HG02678 (cell line): ENCODE measurements around the gene KIAA2012.
A peak's percentile ranks its signal among the peaks of the same experiment; 100 is the strongest.

ENCODE experiments used
- ATAC-seq: cut with Tn5 transposase; IDR thresholded peaks from one replicate; pipeline ENCODE4 v1.9.1; 2021; ENCODE audit warnings: mild to moderate bottlenecking, moderate library complexity; ENCODE audit not compliant: unreplicated experiment

Gene KIAA2012

DNA sequence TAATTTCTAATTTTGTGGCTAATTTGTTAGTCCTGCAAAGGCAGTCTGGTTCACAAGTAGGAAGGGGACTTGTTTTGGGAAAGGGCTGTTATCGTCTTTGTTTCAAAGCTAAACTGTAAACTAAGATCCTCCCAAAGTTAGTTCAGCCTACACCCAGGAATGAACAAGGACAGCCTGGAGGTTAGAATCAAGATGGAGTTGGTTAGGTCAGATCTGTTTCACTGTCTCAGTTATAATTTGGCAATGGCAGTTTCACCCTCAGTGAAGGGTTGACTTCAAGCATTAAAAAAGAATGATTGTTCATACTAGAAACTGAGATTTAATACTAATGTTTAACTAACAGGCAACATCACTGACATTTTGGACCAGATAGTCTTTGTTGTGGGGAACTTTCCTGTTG, 69.5 kb downstream of the KIAA2012 start:
- no peak for ATAC-seq

DNA sequence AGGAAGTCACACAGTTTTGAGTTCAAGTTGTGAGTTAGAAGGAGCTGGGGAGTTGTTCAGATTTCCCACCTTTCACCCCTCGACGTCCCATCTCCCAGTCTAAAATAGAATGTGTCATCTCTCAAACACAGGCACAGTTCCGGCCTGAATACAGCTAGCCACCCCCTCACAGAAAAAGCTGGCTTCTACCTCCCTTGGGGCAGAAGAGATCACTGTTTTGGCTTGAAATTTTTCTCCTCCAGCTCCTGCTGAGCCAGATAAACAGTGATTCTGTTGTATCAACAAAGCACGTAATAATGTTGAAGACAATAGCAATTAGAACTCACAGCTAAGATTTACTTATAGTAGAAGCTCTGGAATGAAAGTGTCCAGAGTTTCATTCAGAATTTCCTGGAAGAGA, 74.7 kb downstream of the KIAA2012 start:
- ATAC-seq, result no peak

DNA sequence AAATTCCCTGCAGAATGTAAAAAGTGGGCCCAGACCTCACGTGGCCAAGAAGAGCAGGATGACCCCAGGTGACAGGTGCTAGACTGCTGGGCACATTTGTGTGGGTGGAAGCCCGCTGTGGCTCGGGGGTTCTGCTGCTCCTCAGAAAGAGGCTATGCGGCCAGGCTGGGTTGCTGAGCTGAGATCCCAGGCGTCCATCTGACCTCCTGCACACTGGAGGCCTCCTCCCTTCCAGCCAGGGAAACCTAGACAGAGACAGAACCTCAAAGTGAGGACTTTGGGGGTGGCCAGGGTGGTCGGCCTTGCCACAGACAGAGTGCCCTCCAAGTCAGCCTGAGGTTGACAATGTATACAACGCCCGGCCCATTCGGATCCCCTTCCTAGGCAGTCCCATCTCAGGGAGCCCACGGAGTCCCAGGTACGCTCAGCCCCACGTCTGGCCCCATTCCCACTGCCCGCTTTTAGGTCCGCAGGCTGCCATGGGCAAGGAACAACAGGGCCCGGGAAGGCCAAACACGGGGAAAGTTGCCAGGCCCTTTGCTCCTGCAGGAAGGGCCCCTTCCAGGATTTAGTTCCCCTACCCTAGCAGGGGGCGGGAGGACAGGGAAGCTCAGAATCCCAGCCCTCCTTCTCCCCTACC, 75.6 kb downstream of the KIAA2012 start:
- no peak for ATAC-seq

DNA sequence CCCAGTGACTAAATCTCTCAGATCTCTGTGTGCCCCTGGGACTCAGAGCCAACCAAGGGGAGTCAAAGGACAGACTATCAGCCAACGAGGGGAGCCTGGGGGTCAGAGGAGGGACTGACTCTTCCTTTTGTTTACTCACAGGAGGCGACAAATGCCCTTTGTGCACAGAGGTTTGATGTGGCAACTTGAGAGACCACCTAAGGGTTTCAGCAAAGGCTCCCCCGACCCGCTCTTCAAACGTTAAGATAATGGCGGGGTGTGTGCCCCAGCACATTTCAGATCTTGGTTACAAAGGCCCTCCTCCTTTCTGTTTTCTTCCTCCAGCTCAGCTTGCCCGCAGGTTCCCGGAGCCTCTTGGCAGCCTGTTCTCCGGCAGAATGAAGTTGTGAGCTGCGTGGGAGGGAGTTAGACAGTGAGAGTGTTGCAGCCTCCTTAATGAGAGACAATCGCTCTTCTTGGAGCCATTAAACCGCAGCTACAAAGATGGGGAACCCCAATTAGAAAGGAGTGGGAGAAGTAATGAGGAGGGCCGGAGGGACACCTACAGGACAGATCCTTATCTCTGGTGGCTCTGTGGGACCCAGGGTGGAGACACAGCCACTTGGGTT, 76.2 kb downstream of the KIAA2012 start:
- ATAC-seq, result no peak

DNA sequence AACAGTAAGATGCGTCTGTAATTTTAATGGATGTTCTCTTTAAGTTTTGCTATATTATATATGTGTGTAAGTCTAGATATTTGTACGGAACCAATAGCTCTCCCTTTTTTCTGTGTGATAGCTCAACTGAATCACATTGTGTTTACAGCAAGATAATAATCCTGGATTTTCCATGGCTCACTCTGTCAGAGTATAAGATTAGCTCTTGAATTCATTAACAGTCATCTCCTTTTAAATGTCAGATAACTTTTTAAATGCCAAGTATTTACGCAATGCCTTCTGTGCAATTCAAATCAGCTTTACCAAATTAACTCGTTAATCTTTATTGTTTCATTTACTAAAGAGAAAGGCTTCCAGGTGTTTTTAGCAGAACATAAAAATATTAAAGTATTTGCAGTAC, 76.9 kb downstream of the KIAA2012 start:
- no peak for ATAC-seq

DNA sequence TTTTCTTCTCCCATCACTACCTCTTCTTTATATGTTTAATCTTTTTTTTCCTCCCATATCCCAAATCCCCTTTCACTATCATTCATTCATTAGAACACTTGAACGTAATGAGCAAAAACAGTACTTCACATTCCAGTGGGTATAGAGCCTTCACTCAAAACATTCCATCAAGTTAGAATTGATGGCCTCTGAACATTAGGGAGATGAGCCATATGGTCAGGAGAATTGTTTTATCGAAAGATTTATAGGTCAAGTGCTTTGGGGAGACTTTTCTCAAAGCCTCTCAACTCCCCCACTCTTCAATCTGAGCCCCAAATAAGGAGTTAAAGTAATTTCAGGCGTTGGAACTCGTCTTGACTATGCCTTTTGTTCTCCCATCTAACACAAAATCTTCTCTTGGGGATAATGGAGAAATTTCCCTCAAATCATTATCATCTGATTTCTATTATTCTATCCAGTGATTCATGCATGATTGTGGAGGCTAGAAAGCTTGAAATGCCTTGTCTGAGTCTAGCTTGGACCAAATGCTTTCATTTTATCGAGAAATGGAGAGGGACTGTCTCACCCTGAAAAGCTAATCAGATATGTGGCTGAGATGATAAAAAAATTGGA, 79.2 kb downstream of the KIAA2012 start:
- ATAC-seq, result no peak

DNA sequence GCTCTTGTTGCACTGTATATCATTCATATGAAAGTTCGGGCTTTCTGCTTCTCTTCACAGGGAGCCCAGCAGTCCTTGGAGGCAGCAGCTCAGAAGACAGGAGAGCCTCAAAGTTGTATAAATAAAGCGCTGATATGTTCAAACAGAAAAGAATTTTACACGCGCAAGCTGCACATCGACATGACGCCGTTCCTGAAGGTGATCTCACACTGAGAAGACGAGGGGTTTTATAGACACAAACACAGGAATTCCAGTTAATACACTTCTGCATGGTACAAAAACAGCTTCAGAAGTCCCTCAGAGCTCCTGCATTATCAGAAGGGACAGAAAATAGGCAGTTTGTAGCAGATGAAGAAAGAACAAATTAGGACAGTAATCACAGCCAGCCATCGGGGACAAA, 81.6 kb downstream of the KIAA2012 start:
- no peak for ATAC-seq

DNA sequence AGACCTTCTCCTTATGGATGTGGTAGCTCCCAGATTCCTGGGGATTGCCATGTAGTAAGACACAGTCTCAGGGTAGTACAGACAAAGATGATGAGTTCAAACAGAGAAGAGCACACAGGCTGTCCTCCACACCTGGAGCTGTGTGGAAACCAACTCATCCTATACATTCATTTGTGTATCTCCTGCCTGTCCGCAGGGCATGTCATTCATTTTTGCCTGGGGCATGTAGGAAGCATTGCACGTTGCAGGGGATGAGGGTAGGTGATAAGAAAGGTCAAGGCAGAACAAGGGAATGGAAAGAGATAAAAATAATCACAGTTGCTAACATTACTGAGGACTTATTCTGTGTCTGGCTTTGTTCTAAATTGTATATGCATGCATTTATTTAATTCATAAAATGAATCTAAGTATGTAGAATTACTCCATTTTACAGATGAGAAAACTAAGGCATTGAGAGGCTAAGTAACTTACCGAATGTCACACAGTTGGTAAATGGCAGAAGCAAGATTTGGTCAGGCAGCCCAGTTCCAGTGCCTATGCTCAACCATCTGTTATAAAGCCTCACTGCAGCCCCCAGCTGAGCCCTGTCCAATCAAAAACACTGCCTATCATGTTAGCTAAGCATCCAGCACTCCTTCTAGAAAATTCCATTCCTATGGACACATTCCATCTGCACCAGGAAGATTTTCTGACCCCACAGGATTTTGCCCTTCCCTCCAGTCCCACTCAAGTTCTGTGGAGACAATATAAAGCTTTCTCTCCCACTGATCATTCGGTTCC, 84.3 kb downstream of the KIAA2012 start:
- no peak for ATAC-seq

DNA sequence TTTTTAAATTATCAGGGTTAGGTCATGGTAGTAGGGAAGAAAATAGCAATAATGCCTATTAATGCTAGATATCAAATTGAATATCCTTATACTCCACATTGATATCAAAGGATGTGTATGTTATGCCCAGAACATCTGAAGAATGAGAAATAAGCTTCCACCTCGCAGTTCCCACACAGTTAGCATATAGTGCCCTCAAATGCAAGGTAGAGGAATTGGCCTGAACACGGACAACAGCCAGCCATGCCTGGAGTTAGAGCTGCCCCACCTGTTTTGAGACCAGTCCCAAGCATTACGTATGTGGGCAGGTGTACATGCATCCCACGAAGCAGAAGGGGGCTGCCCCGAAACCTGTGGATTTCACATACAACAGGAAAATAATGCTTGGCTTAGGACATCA, 85.7 kb downstream of the KIAA2012 start:
- no peak for ATAC-seq

DNA sequence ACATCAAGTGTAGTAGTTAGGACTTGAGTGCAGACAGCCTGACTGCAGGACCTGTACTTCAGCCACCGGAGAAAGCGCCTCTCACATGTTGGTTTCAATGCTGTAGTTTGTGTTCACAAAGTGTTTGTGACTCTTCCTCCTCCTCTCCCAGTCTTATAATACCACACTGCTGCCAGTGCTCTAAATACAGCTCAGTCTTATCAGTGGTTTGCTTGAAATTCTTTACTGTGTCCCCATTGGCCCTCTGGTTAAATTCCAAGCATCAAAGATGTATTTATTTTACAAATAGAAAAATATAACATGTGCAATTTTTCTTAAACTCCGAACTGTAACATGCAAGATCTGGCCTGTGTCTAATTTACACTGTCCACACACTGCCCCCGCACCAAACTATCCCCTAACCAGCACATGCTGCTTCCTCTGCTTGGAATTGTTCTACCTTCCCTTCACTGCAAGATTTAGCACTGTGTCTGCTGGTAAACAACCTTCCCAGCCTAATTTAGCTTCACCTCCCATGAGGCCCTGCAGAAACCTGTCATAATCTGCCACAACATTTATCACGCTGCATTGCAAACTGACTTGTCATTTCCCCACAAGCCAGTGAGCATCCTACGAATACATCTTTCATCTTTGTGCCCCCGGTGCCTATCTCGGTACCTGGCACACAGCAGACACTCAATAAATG, 88.2 kb downstream of the KIAA2012 start:
- no peak for ATAC-seq

DNA sequence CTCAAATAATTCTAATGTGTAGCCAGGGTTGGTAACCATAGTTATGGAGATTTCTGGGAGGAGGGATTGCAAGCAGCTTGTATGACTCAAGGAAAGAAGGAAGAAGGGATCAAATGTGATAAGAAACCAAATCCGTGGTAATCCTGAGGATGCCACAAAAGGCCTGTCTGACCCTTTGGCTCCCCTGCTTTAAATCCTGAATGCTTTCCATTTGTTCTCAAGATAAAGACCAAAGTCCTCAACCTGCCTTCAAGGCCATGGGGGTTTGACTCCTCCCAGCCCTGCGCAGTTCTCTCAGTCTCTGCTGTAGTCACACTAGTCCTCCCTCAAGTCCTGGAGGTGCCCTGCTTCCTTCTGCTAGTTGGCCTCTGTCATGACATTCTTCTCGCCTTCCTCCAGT, 91.4 kb downstream of the KIAA2012 start:
- ATAC-seq, result no peak

DNA sequence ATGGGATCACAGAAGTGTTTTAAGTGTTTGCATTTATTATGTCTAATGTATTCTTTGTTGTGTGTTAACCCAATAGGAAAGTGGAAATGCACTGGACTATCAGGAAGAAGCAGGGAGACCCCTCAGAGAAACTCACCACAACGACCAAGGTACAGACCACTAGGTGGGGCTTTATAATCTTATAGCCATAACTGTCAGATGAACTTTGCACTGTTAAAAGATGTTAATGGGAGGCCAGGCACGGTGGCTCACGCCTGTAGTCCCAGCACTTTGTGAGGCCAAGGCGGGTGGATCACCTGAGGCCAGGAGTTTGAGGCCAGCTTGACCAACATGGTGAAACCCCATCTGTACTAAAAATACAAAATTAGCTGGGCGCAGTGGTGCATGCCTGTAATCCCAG, 92.2 kb downstream of the KIAA2012 start:
- ATAC-seq, result no peak

DNA sequence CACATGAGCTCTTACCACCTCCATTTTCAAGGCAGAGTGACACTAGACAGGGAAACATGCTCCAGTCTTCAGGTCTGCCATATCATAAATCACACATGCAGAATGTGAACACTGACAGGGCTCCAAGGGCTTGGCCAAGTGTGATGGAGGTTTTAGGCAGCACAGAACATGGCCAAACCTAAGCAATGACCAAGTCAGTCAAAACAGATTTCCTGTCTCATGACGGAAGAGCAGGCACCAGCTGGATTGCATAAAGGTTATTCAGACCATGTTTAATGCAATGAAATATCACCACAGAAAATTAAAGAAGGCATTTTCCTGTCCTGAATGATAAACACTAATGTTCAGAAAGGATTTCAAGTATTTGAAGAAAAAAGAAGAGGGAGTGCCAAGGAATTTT, 92.9 kb downstream of the KIAA2012 start:
- no peak for ATAC-seq

DNA sequence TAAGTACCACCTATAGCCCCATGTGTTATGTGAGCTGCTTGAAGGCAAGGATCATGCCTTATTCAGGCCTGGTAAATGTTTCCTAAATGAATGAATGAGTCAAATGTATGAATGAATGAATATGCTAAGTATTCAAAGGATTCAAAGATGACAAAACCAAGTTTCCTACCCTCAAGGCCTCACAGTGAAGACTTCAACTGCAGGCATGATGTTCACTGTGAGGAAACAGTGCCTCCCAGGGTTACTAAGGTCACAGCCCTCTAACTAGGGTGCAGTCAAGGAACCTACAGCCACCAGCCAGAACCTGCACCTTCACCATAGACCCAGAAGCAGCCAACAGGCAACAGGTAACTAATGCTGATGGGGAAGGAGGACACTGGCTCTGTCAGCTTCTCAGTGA, 96.1 kb downstream of the KIAA2012 start:
- no peak for ATAC-seq

DNA sequence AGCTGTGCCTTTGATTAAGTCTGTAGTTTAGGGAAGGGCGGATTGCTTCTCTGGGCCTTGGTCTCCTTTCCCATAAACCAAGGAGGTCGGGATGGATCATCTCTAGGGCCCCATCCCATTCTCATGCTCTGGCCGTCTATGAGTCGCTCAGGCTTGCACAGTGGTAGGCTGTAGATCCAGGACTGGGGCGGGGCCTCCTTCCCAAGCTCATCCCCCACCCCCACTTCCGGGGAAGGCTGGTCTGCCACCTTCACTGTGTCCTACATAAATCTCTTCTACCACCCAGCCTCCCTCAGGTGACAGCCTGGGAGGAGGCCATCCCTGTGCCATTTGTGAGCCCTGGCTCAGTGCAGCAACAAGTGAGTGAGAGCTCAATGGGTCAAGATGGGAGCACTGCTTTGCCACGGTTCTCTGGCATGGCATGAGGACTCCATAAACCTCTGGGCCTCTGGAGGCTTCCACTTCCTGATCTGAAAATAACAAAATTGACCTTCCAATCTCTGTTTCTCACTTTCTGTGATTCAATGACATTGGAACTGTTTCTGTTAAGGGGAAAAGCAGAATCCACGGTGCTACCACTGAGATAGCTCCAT, 96.9 kb downstream of the KIAA2012 start:
- no peak for ATAC-seq

DNA sequence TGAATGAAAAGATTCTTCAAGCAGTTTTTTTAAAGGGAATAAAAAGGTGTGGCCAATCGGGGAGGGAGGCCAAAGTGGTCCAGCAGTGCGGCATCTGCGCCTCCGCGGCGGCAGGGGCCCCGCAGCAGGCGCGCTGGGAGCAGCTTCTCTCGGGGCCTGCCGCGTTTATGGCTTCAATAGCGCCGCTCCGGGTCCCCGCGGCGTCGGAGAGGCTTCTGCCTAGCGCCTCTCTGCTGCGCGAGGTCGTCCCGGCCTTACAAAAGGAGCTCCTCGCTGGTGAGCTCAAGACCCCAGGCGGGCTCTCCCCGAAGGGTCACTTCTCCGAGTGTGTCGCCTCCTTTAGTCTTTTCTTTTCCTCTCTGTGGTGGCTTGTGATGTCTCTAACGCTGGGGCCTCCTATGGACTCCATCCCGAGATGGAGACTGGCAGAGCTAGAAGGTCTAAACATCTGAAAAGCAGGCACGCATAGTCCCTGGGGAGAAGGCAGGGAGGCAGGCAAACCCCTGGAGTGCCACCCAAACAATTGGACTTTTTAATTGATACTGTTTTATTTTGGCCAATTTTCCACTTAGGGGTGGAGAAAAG, 98.3 kb downstream of the KIAA2012 start:
- ATAC-seq, result no peak

DNA sequence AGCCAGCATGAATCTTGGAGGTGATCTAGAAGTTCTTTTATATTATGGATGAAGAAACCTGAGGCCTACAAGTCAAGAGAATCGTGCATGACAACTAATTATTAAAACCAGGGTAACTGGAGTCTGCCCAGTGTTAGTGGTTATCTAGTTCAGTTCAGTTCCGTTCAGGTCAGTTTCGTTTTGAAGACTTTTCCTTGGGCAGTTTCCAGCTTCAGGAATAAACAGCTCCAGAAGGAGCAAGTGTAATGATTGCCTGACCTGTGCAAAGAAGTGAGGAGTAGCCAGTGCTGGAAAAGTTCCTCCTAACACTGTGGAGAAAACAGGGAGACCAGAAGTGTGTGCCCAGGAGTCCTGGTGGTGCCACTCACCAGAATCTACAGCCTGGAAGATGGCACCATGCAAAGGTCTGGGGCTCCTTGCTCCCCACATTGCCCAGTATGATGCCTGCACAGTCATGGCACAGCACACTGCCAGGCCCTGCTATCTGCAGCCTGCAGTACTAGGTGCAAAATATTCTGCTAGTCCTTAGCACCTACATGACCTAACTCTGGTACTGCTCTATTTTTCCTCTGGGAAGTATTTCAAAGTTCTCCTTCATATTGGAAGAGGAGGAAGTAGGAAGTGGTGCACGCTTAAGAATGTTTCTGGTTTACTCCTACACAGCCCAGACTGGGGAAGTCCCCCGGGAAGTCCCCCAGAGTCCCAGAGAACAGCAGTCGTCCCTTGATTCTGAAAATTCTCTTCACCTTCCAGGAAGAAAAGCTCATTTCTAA, 99.6 kb downstream of the KIAA2012 start:
- peak; percentile 81 for ATAC-seq

DNA sequence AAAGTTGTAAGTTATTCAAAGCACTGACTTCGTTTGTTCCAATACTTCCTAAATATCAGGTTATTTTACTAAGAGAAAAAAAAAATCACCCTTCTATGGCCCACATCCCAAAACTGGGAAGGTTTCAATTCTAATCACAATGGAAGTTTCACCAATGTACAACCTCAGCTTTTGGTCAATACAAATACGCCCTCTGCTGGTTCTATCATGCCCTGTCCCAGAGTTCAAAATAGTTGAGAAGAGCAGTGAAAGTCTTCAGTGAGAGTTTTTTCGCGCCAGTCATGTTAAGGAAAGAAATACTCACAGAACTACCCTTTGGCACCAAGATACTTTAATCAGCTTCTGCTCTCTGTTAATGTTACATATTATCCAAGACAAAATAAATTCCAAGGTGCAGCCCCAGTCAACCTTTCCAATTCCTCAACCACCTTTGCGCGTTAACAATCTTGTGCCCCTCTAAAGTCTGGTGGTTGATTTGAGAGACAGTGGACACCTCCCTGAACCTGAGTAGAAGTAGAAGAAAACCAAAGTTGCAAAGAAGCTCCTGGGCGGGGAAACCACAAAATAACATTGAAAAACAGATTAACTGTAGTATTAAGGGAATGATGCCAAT, 105.4 kb downstream of the KIAA2012 start:
- ATAC-seq, result no peak

DNA sequence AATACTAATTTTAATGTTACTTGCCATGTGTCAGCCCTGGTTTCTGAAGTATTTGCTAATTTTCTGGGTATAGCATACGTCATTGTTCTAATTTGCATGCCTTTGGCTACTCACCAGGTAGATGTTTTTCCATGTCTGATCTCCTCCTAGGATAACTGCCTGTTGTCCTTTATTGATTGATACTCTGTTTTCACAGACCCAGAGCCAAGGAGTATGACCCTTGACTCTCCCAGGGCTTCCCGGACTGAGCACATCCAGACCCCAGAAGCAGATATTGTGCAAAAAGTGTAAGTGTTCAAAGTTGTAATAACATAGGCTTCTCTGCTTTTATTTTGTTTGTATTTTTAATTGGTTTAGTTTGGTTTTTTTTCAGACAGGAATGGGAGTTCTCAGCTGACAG, 111.5 kb downstream of the KIAA2012 start:
- ATAC-seq, result no peak
